Activated CD8-positive, alpha-beta memory T cell treated with anti-CD3 and anti-CD28 coated beads for 48 hours (primary cell): ENCODE results near the gene FAR2.

Experiments
- DNase-seq, 3 experiments: peaks; one replicate each; pipeline ENCODE4 v3.0.0-alpha.2; 2020; ENCODE audit warnings: low read depth in 2 of 3, low spot score in 2 of 3

Gene FAR2

GRCh38 chr12:29201296-29201695 lies 52.2 kb downstream of the FAR2 start:
- DNase-seq = no peak

- DNase-seq = no peak
Measured at GRCh38 chr12:29201746-29202145, 52.7 kb downstream of the FAR2 start.

- no peak for DNase-seq
Measured at GRCh38 chr12:29204521-29204920, 55.4 kb downstream of the FAR2 start.

- DNase-seq = no peak
Measured at GRCh38 chr12:29207120-29207519, 58.0 kb downstream of the FAR2 start.

- no peak for DNase-seq
Measured at GRCh38 chr12:29208060-29208459, 59.0 kb downstream of the FAR2 start.

GRCh38 chr12:29208936-29209701 lies 60.0 kb downstream of the FAR2 start:
- DNase-seq = no peak

GRCh38 chr12:29211696-29212095 lies 62.6 kb downstream of the FAR2 start:
- no peak for DNase-seq

GRCh38 chr12:29212682-29213403 lies 63.8 kb downstream of the FAR2 start:
- no peak for DNase-seq

GRCh38 chr12:29216266-29216665 lies 67.2 kb downstream of the FAR2 start:
- DNase-seq = no peak

GRCh38 chr12:29216797-29217575 lies 67.9 kb downstream of the FAR2 start:
- no peak for DNase-seq

- no peak for DNase-seq
Measured at GRCh38 chr12:29220632-29221336, 71.7 kb downstream of the FAR2 start.

- DNase-seq = no peak
Measured at GRCh38 chr12:29222200-29222599, 73.1 kb downstream of the FAR2 start.

GRCh38 chr12:29223426-29223825 lies 74.3 kb downstream of the FAR2 start:
- DNase-seq = no peak

GRCh38 chr12:29223956-29224543 lies 75.0 kb downstream of the FAR2 start:
- DNase-seq = no peak

- DNase-seq = no peak
Measured at GRCh38 chr12:29224572-29224971, 75.5 kb downstream of the FAR2 start.

- no peak for DNase-seq
Measured at GRCh38 chr12:29225834-29226233, 76.8 kb downstream of the FAR2 start.

GRCh38 chr12:29226616-29227015 lies 77.5 kb downstream of the FAR2 start:
- no peak for DNase-seq

- DNase-seq = no peak
Measured at GRCh38 chr12:29228474-29229157, 79.5 kb downstream of the FAR2 start.

GRCh38 chr12:29229158-29229505 lies 80.1 kb downstream of the FAR2 start:
- no peak for DNase-seq

GRCh38 chr12:29229937-29230336 lies 80.9 kb downstream of the FAR2 start:
- no peak for DNase-seq
